ENCODE data around the gene ZFP36L1. TPM values are rescaled to one million over a fixed set of nuclear protein-coding genes. Genes with fewer than 3 reads are reported as not detected.

Gene ZFP36L1
- total and polyA plus RNA-seq, 2 donors (not counting 3 experiments of a cell fraction or from before 2014, with no cell fraction given), result 46.0 to 89.6 TPM

- Histone ChIP-seq H3K4me2 (ENCODE audit: insufficient read depth, low read length) (no peak overlapping the region), H3K9ac (replicated peaks; ENCODE audit: extremely low read depth, insufficient read depth, low read length) (no peak overlapping the region), H2AFZ (ENCODE audit: low read depth, low read length) (no peak overlapping the region), H3K4me3 (replicated peaks in 1 of 3; ENCODE audit: insufficient read depth in 1 of 3, low read depth in 1 of 3, low read length in 3 of 3) (no peak overlapping the region), H3K9me3 (replicated peaks; ENCODE audit: control insufficient read depth, insufficient read depth, low read length) (no peaks in the 10 kb centered on the region), H4K20me1 (replicated peaks; ENCODE audit: control insufficient read depth, extremely low read depth, insufficient read depth, low read length) (no peaks in the 10 kb centered on the region), H3K36me3 (ENCODE audit: control insufficient read depth in 2 of 2, extremely low read depth in 1 of 2, insufficient read depth in 2 of 2, low read length in 2 of 2) (no peaks in the 10 kb centered on the region), H3K4me1 (ENCODE audit: control insufficient read depth, extremely low read depth, insufficient read depth, low read length) (no peaks in the 10 kb centered on the region), H3K9me1 (replicated peaks; ENCODE audit: control insufficient read depth, extremely low read depth, insufficient read depth, low read length) (no peaks in the 10 kb centered on the region), H3K79me2 (ENCODE audit: control insufficient read depth, insufficient read depth, low read length) (no peaks in the 10 kb centered on the region), H3K27ac (ENCODE audit: insufficient read depth, low read depth, low read length) (no peak overlapping the region), H3K27me3 (ENCODE audit: control insufficient read depth in 2 of 2, insufficient read depth in 2 of 2, low read length in 2 of 2) (no peaks in the 10 kb centered on the region)
- ChIA-PET CTCF (interaction anchor here (0.9 to 1.7 kb wide), 4 partner anchors 21 to 889 kb away, joined by 3 to 6 read pairs (median 3); partner anchors contain the start of gene ZFP36L1), POLR2A (no interaction called here)
- TF ChIP-seq GATA2 (IDR thresholded peaks at IDR 0.05; ENCODE audit: insufficient read depth, insufficient read length, low read depth, low read length) (no peak), POLR2A (IDR thresholded peaks at IDR 0.05; ENCODE audit: low read depth, low read length) (no peak), MAX (IDR thresholded peaks at IDR 0.05; ENCODE audit: insufficient read depth, insufficient read length) (no peak), FOS (IDR thresholded peaks at IDR 0.05; ENCODE audit: borderline replicate concordance, insufficient read depth, low read length) (no peak), EZH2 (IDR thresholded peaks at IDR 0.05; ENCODE audit: borderline replicate concordance, low read depth, low read length, severe bottlenecking) (no peak), JUN (IDR thresholded peaks at IDR 0.05; ENCODE audit: borderline replicate concordance, insufficient read depth, insufficient read length, low read depth) (no peak), POLR2AphosphoS5 (IDR thresholded peaks at IDR 0.05; ENCODE audit: insufficient read depth, low read depth, low read length) (no peak), MYC (IDR thresholded peaks at IDR 0.05; ENCODE audit: low read depth, low read length) (no peak), CTCF (IDR thresholded peaks at IDR 0.05; ENCODE audit: extremely low read depth in 1 of 2, insufficient read depth in 1 of 2, low read depth in 1 of 2, low read length in 2 of 2) (no peak)
- FAIRE-seq (no peak), DNase-seq (ENCODE audit: low read depth, low spot score) (no peak)
- no TSS peak for BruUV-seq (replicated peaks)
- dilution Hi-C loops (cut with MboI; ENCODE audit: extremely low pct_ligation_motif_present, low sequenced_read_pairs) (loop anchor here (25.0 kb wide), 1 partner anchor 886 kb away; no protein-coding TSS in a partner anchor), intact Hi-C loops (cut with micrococcal nuclease) (no loop called here)
Observed at GRCh38 chr14:68822926-68823325, 30.1 kb upstream of the ZFP36L1 start.

Data from endothelial cell of umbilical vein (primary cell).